ENCODE data around the gene VAV2.
"Not testable (repeated sequence)": the region's sequence is repeated elsewhere in the genome, so short reads cannot be mapped to it uniquely, and the experiment has no call there.

Gene VAV2

DNA sequence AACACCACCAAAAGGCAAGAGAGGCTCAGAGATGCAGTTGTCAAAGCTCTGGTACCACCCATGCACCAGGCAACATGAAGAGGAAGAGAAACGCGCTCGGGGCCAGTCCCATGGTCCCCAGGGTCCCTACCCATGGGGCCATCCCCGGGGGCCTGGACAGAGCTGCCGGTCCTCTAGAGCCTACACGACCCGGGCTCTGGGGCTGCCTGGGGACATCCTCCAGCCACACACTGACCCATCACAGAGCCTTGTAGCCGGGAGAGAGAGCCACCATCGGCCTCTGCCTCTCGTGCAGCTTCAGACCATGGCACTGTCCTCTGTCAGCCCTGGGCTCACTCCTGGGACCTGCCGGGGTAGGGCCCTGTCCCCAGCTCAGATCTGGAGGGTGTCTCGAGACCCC is 23.7 kb downstream of the VAV2 start:
- Mint-ChIP-seq H3K27me3 (no peaks in the 10 kb centered on the region), H3K4me3 (no peak overlapping the region), H3K9me3 (peaks cover 12% of the 10 kb centered on the region), H3K4me1 (ENCODE audit: low read depth) (peaks cover 31% of the 10 kb centered on the region), H3K36me3 (ENCODE audit: low read depth) (peaks cover 8% of the 10 kb centered on the region), H3K27ac (no peak overlapping the region)
- intact Hi-C loops (cut with micrococcal nuclease), result no loop called here

DNA sequence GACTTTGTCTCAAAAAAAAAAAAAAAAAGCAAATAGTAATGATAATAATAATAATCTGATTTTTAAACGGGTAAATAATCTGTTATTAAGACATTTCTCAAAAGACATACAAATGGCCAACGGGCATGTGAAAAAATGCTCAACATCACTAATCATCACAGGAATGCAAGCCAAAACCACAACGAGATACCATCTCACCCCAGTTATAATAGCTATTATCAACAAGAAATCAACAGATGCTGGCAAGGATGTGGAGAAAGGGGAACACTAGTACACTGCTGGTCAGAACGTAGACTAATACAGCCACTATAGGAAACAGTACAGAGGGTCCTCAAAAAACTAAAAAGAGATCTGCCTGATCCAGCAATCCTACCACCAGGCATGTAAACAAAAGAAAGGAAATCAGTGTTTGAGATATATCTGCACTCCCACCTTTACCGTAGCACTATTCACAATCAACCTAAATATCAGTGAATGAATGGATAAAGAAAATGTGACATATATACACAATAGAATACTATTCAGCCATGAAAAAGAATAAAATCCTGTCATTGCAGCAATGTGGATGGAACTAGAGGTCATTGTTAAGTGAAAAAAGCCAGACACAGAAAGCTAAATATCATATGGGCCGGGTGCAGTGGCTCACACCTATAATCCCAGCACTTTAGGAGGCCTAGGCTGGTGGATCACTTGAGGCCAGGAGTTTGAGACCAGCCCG is 24.9 kb downstream of the VAV2 start:
- peaks cover 19% of the 10 kb centered on the region for H3K4me1 Mint-ChIP-seq (ENCODE audit: low read depth)
- H3K4me3 Mint-ChIP-seq, result no peak overlapping the region
- intact Hi-C loops (cut with micrococcal nuclease), result no loop called here

GRCh38 chr9:133964463-133964862 is 27.7 kb downstream of the VAV2 start:
- intact Hi-C loops (cut with micrococcal nuclease), result no loop called here
- Mint-ChIP-seq H3K36me3 (ENCODE audit: low read depth) (peaks cover 8% of the 10 kb centered on the region), H3K9me3 (peaks cover 12% of the 10 kb centered on the region), H3K4me3 (no peak overlapping the region), H3K27me3 (peaks cover 6% of the 10 kb centered on the region), H3K4me1 (ENCODE audit: low read depth) (peaks cover 34% of the 10 kb centered on the region), H3K27ac (no peak overlapping the region)

More for the DNA sequence above, 24.9 kb downstream of the VAV2 start:
- Mint-ChIP-seq H3K27ac (no peak overlapping the region), H3K36me3 (ENCODE audit: low read depth) (peaks cover 8% of the 10 kb centered on the region), H3K9me3 (peaks cover 12% of the 10 kb centered on the region), H3K27me3 (no peaks in the 10 kb centered on the region)

- Mint-ChIP-seq H3K36me3 (ENCODE audit: low read depth) (peaks cover 8% of the 10 kb centered on the region), H3K27me3 (peaks cover 15% of the 10 kb centered on the region), H3K4me3 (no peak overlapping the region), H3K4me1 (ENCODE audit: low read depth) (peaks cover 45% of the 10 kb centered on the region), H3K9me3 (peaks cover 12% of the 10 kb centered on the region), H3K27ac (no peak overlapping the region)
- intact Hi-C loops (cut with micrococcal nuclease), result no loop called here
Measured at GRCh38 chr9:133963166-133963565, 29.0 kb downstream of the VAV2 start.

DNA sequence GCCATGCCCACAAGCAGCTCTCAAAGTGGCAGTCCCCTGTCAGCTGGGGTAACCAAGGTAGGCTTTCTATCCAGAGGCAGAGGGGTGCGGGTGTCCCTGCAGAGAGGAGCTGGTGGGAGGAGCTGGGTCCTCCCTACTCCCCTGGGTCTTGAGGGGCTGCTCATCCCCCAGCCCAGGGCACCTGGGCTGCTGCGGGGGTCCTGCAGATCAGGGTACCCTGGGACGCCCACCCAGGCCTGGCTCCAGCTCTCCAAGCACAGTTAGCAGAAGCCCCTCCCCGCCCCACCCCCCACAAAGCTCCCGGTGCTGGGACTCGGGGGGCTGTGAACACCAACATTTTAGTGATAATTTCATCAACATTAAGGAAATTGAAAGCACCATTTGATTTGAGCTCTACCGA is 29.8 kb downstream of the VAV2 start:
- peaks cover 12% of the 10 kb centered on the region for H3K9me3 Mint-ChIP-seq
- H3K27ac Mint-ChIP-seq, result no peak overlapping the region
- no peak overlapping the region for H3K4me3 Mint-ChIP-seq
- peaks cover 50% of the 10 kb centered on the region for H3K4me1 Mint-ChIP-seq (ENCODE audit: low read depth)
- H3K36me3 Mint-ChIP-seq (ENCODE audit: low read depth), result peaks cover 8% of the 10 kb centered on the region
- intact Hi-C loops (cut with micrococcal nuclease), result no loop called here
- peaks cover 17% of the 10 kb centered on the region for H3K27me3 Mint-ChIP-seq

- Mint-ChIP-seq H3K4me1 (ENCODE audit: low read depth) (peaks cover 58% of the 10 kb centered on the region), H3K4me3 (peak overlapping the region; percentile 19), H3K27ac (peak overlapping the region; percentile 83), H3K27me3 (peaks cover 20% of the 10 kb centered on the region), H3K9me3 (peaks cover 12% of the 10 kb centered on the region), H3K36me3 (ENCODE audit: low read depth) (peaks cover 8% of the 10 kb centered on the region)
- intact Hi-C loops (cut with micrococcal nuclease), result no loop called here
Measured at GRCh38 chr9:133961226-133962165, 30.6 kb downstream of the VAV2 start.

GRCh38 chr9:133960568-133961129 is 31.5 kb downstream of the VAV2 start:
- peak overlapping the region; percentile 83 for H3K27ac Mint-ChIP-seq
- peaks cover 8% of the 10 kb centered on the region for H3K36me3 Mint-ChIP-seq (ENCODE audit: low read depth)
- peaks cover 12% of the 10 kb centered on the region for H3K9me3 Mint-ChIP-seq
- peaks cover 20% of the 10 kb centered on the region for H3K27me3 Mint-ChIP-seq
- intact Hi-C loops (cut with micrococcal nuclease), result no loop called here
- peaks cover 62% of the 10 kb centered on the region for H3K4me1 Mint-ChIP-seq (ENCODE audit: low read depth)
- H3K4me3 Mint-ChIP-seq, result peak overlapping the region; percentile 65

GRCh38 chr9:133959966-133960567 is 32.1 kb downstream of the VAV2 start:
- H3K4me3 Mint-ChIP-seq, result peak overlapping the region; percentile 65
- intact Hi-C loops (cut with micrococcal nuclease), result no loop called here
- H3K4me1 Mint-ChIP-seq (ENCODE audit: low read depth), result peaks cover 66% of the 10 kb centered on the region
- peaks cover 11% of the 10 kb centered on the region for H3K9me3 Mint-ChIP-seq
- peaks cover 20% of the 10 kb centered on the region for H3K27me3 Mint-ChIP-seq
- peaks cover 8% of the 10 kb centered on the region for H3K36me3 Mint-ChIP-seq (ENCODE audit: low read depth)
- peak overlapping the region; percentile 83 for H3K27ac Mint-ChIP-seq

DNA sequence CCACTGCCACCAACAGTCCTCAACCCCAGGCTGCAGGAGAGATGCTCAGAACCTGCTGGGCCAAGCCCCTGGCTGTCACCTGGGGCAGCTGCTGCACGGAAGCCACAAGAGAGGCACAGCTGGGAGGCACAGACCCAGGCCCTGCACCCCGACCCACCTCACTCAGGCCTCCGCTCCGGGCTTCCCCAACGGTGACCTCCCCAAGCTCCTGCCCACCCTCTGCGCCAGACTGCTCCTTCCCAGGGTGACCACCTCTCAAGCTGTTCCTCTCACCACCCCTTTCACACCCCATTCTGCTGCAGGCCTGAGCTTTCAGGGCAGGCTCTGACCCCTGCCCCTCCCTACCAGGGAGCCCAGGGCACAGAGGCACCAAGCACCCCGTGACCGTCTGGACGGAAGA is 33.0 kb downstream of the VAV2 start:
- Mint-ChIP-seq H3K36me3 (ENCODE audit: low read depth) (peaks cover 2% of the 10 kb centered on the region), H3K27ac (peak overlapping the region; percentile 83), H3K9me3 (peaks cover 2% of the 10 kb centered on the region), H3K4me1 (ENCODE audit: low read depth) (peaks cover 75% of the 10 kb centered on the region), H3K27me3 (peaks cover 20% of the 10 kb centered on the region), H3K4me3 (no peak overlapping the region)
- intact Hi-C loops (cut with micrococcal nuclease), result no loop called here

- Mint-ChIP-seq H3K36me3 (ENCODE audit: low read depth) (peaks cover 6% of the 10 kb centered on the region), H3K9me3 (no peaks in the 10 kb centered on the region), H3K27me3 (peaks cover 20% of the 10 kb centered on the region), H3K4me3 (no peak overlapping the region), H3K27ac (peak overlapping the region; percentile 83), H3K4me1 (ENCODE audit: low read depth) (peaks cover 78% of the 10 kb centered on the region)
- intact Hi-C loops (cut with micrococcal nuclease), result no loop called here
Measured at GRCh38 chr9:133958756-133959155, 33.4 kb downstream of the VAV2 start.

- intact Hi-C loops (cut with micrococcal nuclease); H3K36me3 Mint-ChIP-seq (ENCODE audit: low read depth); H3K9me3 Mint-ChIP-seq; H3K4me3 Mint-ChIP-seq; H3K27ac Mint-ChIP-seq: not testable (repeated sequence)
- Mint-ChIP-seq H3K27me3 (peaks cover 20% of the 10 kb centered on the region), H3K4me1 (ENCODE audit: low read depth) (peaks cover 78% of the 10 kb centered on the region)
Measured at GRCh38 chr9:133957772-133958171, 34.4 kb downstream of the VAV2 start.

- H3K4me1 Mint-ChIP-seq (ENCODE audit: low read depth), result peaks cover 78% of the 10 kb centered on the region
- H3K4me3 Mint-ChIP-seq, result no peak overlapping the region
- peaks cover 20% of the 10 kb centered on the region for H3K27me3 Mint-ChIP-seq
- H3K36me3 Mint-ChIP-seq (ENCODE audit: low read depth), result peaks cover 7% of the 10 kb centered on the region
- H3K9me3 Mint-ChIP-seq, result no peaks in the 10 kb centered on the region
- intact Hi-C loops (cut with micrococcal nuclease), result no loop called here
- H3K27ac Mint-ChIP-seq, result peak overlapping the region; percentile 47
Measured at GRCh38 chr9:133957328-133957727, 34.8 kb downstream of the VAV2 start.

- peaks cover 20% of the 10 kb centered on the region for H3K27me3 Mint-ChIP-seq
- H3K27ac Mint-ChIP-seq, result peak overlapping the region; percentile 76
- H3K4me3 Mint-ChIP-seq, result peak overlapping the region; percentile 64
- peaks cover 72% of the 10 kb centered on the region for H3K4me1 Mint-ChIP-seq (ENCODE audit: low read depth)
- intact Hi-C loops (cut with micrococcal nuclease), result no loop called here
- peaks cover 7% of the 10 kb centered on the region for H3K36me3 Mint-ChIP-seq (ENCODE audit: low read depth)
- no peaks in the 10 kb centered on the region for H3K9me3 Mint-ChIP-seq
Measured at GRCh38 chr9:133956520-133957076, 35.5 kb downstream of the VAV2 start.

Data from dendritic cell treated with granulocyte-macrophage colony-stimulating factor and Interleukin-4, amounts not matched to agents 40 ng/mL and 50 ng/mL, for 4 days (primary cell).